GM21360 (cell line): ENCODE measurements around the gene HIF1A.

Experiments used
- ATAC-seq: cut with Tn5 transposase; IDR thresholded peaks from one replicate; pipeline ENCODE4 v1.9.1; 2021; ENCODE audit warnings: mild to moderate bottlenecking, moderate library complexity; ENCODE audit not compliant: unreplicated experiment

The HIF1A gene

GRCh38 chr14:61769893-61770292 is 74.6 kb downstream of the HIF1A start:
- no peak for ATAC-seq

GRCh38 chr14:61774861-61775260 is 79.5 kb downstream of the HIF1A start:
- ATAC-seq, result no peak

- ATAC-seq, result no peak
These were observed 84.8 kb downstream of the HIF1A start for GRCh38 chr14:61780125-61780524.

GRCh38 chr14:61797309-61797708 is 102.0 kb downstream of the HIF1A start:
- no peak for ATAC-seq
